ENCODE results near the gene NIN.

DNA sequence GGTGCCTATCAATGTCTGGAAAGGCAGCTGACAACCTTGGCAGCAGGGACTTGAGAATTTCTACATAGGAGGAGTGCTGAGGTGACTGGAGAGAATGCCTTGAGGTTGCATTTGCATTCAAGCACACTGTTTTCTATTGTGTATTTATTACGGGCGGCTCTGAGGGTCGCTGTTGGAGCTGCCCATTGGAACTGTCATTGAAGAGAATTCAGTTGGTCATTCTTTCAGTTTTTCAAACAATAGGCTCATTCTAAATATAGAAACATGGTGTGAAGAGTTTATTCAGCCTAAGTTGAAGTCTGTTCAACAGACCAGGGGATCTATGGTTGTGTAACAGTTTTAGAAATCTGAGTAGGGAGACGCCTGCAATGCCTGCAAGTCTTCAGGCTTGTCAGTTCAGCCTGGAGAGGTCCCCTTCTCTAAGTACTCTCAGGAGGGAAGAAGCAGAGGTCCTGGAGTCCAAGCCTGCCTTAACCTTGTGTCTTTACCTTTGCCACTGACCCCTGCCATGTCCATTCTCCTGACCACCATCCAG lies 31.1 kb upstream of the NIN start:
- TF ChIP-seq POLR2A (IDR thresholded peaks at IDR 0.05), result no peak
- TF ChIP-seq, protein P1, sequence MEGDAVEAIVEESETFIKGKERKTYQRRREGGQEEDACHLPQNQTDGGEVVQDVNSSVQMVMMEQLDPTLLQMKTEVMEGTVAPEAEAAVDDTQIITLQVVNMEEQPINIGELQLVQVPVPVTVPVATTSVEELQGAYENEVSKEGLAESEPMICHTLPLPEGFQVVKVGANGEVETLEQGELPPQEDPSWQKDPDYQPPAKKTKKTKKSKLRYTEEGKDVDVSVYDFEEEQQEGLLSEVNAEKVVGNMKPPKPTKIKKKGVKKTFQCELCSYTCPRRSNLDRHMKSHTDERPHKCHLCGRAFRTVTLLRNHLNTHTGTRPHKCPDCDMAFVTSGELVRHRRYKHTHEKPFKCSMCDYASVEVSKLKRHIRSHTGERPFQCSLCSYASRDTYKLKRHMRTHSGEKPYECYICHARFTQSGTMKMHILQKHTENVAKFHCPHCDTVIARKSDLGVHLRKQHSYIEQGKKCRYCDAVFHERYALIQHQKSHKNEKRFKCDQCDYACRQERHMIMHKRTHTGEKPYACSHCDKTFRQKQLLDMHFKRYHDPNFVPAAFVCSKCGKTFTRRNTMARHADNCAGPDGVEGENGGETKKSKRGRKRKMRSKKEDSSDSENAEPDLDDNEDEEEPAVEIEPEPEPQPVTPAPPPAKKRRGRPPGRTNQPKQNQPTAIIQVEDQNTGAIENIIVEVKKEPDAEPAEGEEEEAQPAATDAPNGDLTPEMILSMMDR (IDR thresholded peaks at IDR 0.05), result no peak
